Measurements from ENCODE around the gene PTS. TPM values are rescaled to one million over a fixed set of nuclear protein-coding genes. Genes with fewer than 3 reads are reported as not detected.

Gene PTS
- total RNA-seq, 2 donors from 2014 or later, result 24.4 to 28.7 TPM

Small RNA genes lying within 50 kb of the gene (small RNA-seq; reads per million reads assigned to genes)
- gene MRPS36P4, result 0 reads per million in 2 donors

Other genes starting within 250 kb of the PTS start
- 10 to 100 TPM; 19.9 to 21.2 TPM for gene DLAT, start 201.0 kb upstream of the PTS start, total RNA-seq
- 10 to 100 TPM in 1 of 2 donors, 1 to 10 TPM in 1; 1.1 to 13.7 TPM for gene PIH1D2, start 152.4 kb upstream of the PTS start, total RNA-seq
- 10 to 100 TPM; 11.8 to 16.8 TPM for gene NKAPD1, start 152.1 kb upstream of the PTS start, total RNA-seq
- 10 to 100 TPM; 43.1 to 49.5 TPM for gene TIMM8B, start 139.7 kb upstream of the PTS start, total RNA-seq
- gene SDHD, start 139.6 kb upstream of the PTS start, total RNA-seq, result 100 to 1,000 TPM in 1 of 2 donors, 10 to 100 TPM in 1; 91.6 to 107 TPM
- gene IL18, start 62.3 kb upstream of the PTS start, total RNA-seq, result 1 to 10 TPM; 4.0 to 8.8 TPM
- gene TEX12, start 59.1 kb upstream of the PTS start, total RNA-seq, result 1 to 10 TPM in 1 of 2 donors, not detected in 1; 4.0 TPM
- gene BCO2, start 50.9 kb upstream of the PTS start, total RNA-seq, result 1 to 10 TPM; 3.2 to 9.1 TPM
- not detected for gene PLET1, start 34.4 kb downstream of the PTS start, total RNA-seq

Measured in prostate gland (tissue), 2 donors.